IMR-90 (cell line): Measurements from ENCODE around the gene MRPS10. TPM values are rescaled to one million over a fixed set of nuclear protein-coding genes. Genes with fewer than 3 reads are reported as not detected.
"Not testable (repeated sequence)": the region's sequence is repeated elsewhere in the genome, so short reads cannot be mapped to it uniquely, and the experiment has no call there.

Source experiments
- ATAC-seq: fragments of 200-7000 bp; cut with Tn5 transposase; 2 replicates; pipeline ENCODE4 v1.9.1; 2020; ENCODE audit warnings: low read depth, mild to moderate bottlenecking, moderate library complexity
- BruUV-seq: library from RNA; stranded (reverse); fragments of 400-500 nt; replicated peaks from 2 replicates; lab custom pipeline; 2021; lab: Mats Ljungman, UMichigan
- CTCF ChIA-PET: fragments of 300-600 bp; formaldehyde crosslinking; extraction: SDS; loops from one replicate; lab custom pipeline; 2021; ENCODE audit warnings: antibody characterized with exemption; lab: Yijun Ruan, JAX
- POLR2A ChIA-PET: fragments of 300-600 bp; sonication (Branson Sonifier 250); formaldehyde crosslinking; loops from one replicate; lab custom pipeline; 2022; ENCODE audit warnings: antibody characterized with exemption; ENCODE audit not compliant: unreplicated experiment; lab: Charles Lee
- DNase-seq: peaks from one replicate; pipeline ENCODE4 v3.0.0; 2013
- H2AFZ ChIP-seq: replicated peaks from 2 replicates; pipeline ENCODE3; 2013; ENCODE audit warnings: low read length, mild to moderate bottlenecking; ENCODE audit not compliant: poor library complexity
- H2AK5ac ChIP-seq: 2 replicates; pipeline ENCODE4 v1.6.1; 2013; ENCODE audit warnings: low read depth, low read length, inconsistent platforms
- H2AK9ac ChIP-seq: replicated peaks from 2 replicates; pipeline ENCODE3; 2013; ENCODE audit warnings: mild to moderate bottlenecking, low read depth, low read length, moderate library complexity; ENCODE audit not compliant: poor library complexity
- H2BK120ac ChIP-seq: 2 replicates; pipeline ENCODE4 v1.6.1; 2013; ENCODE audit warnings: low read depth, low read length, inconsistent platforms
- H2BK15ac ChIP-seq: 3 replicates; pipeline ENCODE4 v1.6.1; 2013; ENCODE audit warnings: low read depth, low read length, inconsistent platforms
- H2BK20ac ChIP-seq: 2 replicates; pipeline ENCODE4 v1.6.1; 2013; ENCODE audit warnings: low read depth, mild to moderate bottlenecking, inconsistent platforms, low read length, moderate library complexity
- H2BK5ac ChIP-seq: 2 replicates; pipeline ENCODE4 v1.6.1; 2013; ENCODE audit warnings: mild to moderate bottlenecking, low read depth, low read length, inconsistent platforms; ENCODE audit not compliant: poor library complexity, severe bottlenecking
- H3K14ac ChIP-seq: replicated peaks from 2 replicates; pipeline ENCODE4 v1.6.1; 2013; ENCODE audit warnings: low read depth, low read length, inconsistent platforms
- H3K18ac ChIP-seq: 2 replicates; pipeline ENCODE4 v1.6.1; 2013; ENCODE audit warnings: low read depth, low read length, control low read depth
- H3K23ac ChIP-seq: 2 replicates; pipeline ENCODE4 v1.6.1; 2013; ENCODE audit warnings: low read depth, low read length, inconsistent platforms
- H3K27ac ChIP-seq: 2 replicates; pipeline ENCODE4 v1.5.1; 2013; ENCODE audit warnings: mild to moderate bottlenecking, control low read depth, low read length; ENCODE audit not compliant: insufficient read depth
- H3K27me3 ChIP-seq: 2 replicates; pipeline ENCODE4 v1.6.1; 2013; ENCODE audit warnings: low read length; ENCODE audit not compliant: control insufficient read depth, insufficient read depth
- H3K36me3 ChIP-seq: 2 replicates; pipeline ENCODE4 v1.6.1; 2013; ENCODE audit warnings: low read length, mixed read lengths; ENCODE audit not compliant: control insufficient read depth, insufficient read depth
- H3K4ac ChIP-seq: 2 replicates; pipeline ENCODE4 v1.6.1; 2013; ENCODE audit warnings: low read depth, low read length, inconsistent platforms
- H3K4me1 ChIP-seq: 2 replicates; pipeline ENCODE4 v1.6.1; 2013; ENCODE audit warnings: low read length, mixed read lengths; ENCODE audit not compliant: control insufficient read depth, insufficient read depth
- H3K4me2 ChIP-seq: 2 replicates; pipeline ENCODE4 v1.6.1; 2013; ENCODE audit warnings: low read depth, mild to moderate bottlenecking, control low read depth, low read length, moderate library complexity
- H3K4me3 ChIP-seq: 2 replicates; pipeline ENCODE4 v1.5.1; 2013; ENCODE audit warnings: low read depth, mild to moderate bottlenecking, control low read depth, low read length, moderate library complexity; ENCODE audit not compliant: insufficient read depth
- H3K56ac ChIP-seq: 2 replicates; pipeline ENCODE4 v1.6.1; 2013; ENCODE audit warnings: low read length, inconsistent platforms; ENCODE audit not compliant: insufficient read depth; ENCODE audit errors: extremely low read depth
- H3K79me1 ChIP-seq, 2 experiments: 2 replicates each; pipeline ENCODE4 v1.6.1; 2013; ENCODE audit warnings: low read length in 2 of 2, inconsistent platforms in 1 of 2, low read depth in 1 of 2
- H3K9ac ChIP-seq: 2 replicates; pipeline ENCODE4 v1.6.1; 2013; ENCODE audit warnings: low read depth, low read length, control low read depth
- H3K9me1 ChIP-seq: 2 replicates; pipeline ENCODE4 v1.6.1; 2013; ENCODE audit warnings: low read length, inconsistent platforms; ENCODE audit not compliant: insufficient read depth
- H3K9me3 ChIP-seq: 2 replicates; pipeline ENCODE4 v1.6.1; 2013; ENCODE audit warnings: low read length; ENCODE audit not compliant: control insufficient read depth, insufficient read depth
- H4K20me1 ChIP-seq: 2 replicates; pipeline ENCODE4 v1.6.1; 2013; ENCODE audit warnings: low read length, inconsistent platforms; ENCODE audit not compliant: insufficient read depth
- H4K5ac ChIP-seq: 2 replicates; pipeline ENCODE4 v1.6.1; 2013; ENCODE audit warnings: mild to moderate bottlenecking, low read depth, low read length, control low read depth
- H4K8ac ChIP-seq, 2 experiments: 2 replicates each; pipeline ENCODE4 v1.6.1; 2013; ENCODE audit warnings: low read depth in 2 of 2, low read length in 2 of 2, control low read depth in 1 of 2, inconsistent platforms in 1 of 2
- H4K91ac ChIP-seq: 2 replicates; pipeline ENCODE4 v1.6.1; 2013; ENCODE audit warnings: low read depth, low read length, inconsistent platforms; ENCODE audit not compliant: insufficient read depth
- WGBS, 2 experiments: methylation state at CpG; one replicate each; pipeline versions ENCODE4 v1.1.5 to v1.1.7; 2013; ENCODE audit warnings: missing lambda C conversion rate in 2 of 2; ENCODE audit not compliant: insufficient read length in 1 of 2; ENCODE audit errors: extremely low coverage in 2 of 2; 5-methylcytosine and 5-hydroxymethylcytosine counted together
- dilution Hi-C: fragments of 300-500 bp; cut with HindIII; formaldehyde crosslinking; loops from one replicate; pipeline ENCODE4 v1.14.3; 2018; ENCODE audit warnings: low sequenced_read_pairs; ENCODE audit not compliant: unreplicated experiment
- in situ Hi-C: fragments of 300-500 bp; cut with MboI; formaldehyde crosslinking; loops from 3 replicates; pipeline ENCODE4 v1.14.3; 2019; ENCODE audit warnings: low sequenced_read_pairs, inconsistent platforms, mixed read lengths
- intact Hi-C: fragments of 100-400 bp; cut with micrococcal nuclease; formaldehyde crosslinking; loops from 2 replicates; pipeline ENCODE4 v1.10.0; 2022
- polyA plus RNA-seq, 3 experiments: library from polyadenylated mRNA; depleted of rRNA; stranded (reverse); fragments of >200 nt; gene quantifications; 2 replicates each; pipeline ENCODE4 v1.2.3, GENCODE V29; 2012; ENCODE audit warnings: low replicate concordance in 1 of 3
- total RNA-seq: library from RNA; depleted of rRNA; stranded (reverse); fragments of >200 nt; gene quantifications from 2 replicates; pipeline ENCODE4 v1.2.3, GENCODE V29; 2012

The MRPS10 gene
- total and polyA plus RNA-seq, 2 of the 4 experiments (the other 2 are of a cell fraction), result 28.5 to 47.0 TPM

DNA sequence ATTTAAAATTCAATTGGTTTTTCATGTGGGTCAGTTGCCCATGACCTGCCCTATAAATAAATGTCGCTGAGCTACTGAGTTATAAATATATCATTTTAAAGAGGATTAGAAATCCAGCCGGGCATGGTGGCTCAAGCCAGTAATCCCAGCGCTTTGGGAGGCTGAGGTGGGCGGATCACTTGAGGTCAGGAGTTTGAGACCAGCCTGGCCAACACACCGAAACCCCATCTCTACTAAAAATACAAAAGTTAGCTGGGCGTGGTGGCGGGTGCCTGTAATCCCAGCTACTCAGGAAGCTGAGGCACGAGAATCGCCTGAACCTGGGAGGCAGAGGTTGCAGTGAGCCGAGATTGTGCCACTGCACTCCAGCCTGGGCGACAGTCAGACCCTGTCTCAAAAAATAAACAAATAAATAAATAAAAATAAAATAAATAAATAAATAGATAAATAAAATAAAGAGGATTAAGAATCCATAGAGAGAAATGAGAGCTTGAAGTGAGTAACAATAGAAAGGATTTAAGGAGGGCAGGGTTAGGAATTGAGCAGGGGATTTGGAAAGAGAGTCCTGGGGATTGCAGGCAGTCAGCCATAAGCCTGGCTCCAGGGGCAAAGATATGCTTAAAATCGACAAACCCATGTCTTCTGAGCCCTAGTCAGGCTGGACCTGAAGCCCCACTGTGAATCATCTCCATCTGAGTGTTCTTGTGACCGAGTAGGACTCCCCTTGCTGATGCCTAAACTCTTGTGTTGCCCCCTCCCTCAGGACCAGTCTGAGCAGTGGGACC, 15.3 kb downstream of the MRPS10 start:
- peaks cover 25% of the 10 kb centered on the region for H3K4me1 ChIP-seq
- H3K14ac ChIP-seq, H3K4me3 ChIP-seq, H4K5ac ChIP-seq, dilution Hi-C loops, intact Hi-C loops, POLR2A ChIA-PET, DNase-seq, H2AK9ac ChIP-seq, H3K27me3 ChIP-seq, H3K56ac ChIP-seq, H3K9ac ChIP-seq, ATAC-seq, H3K36me3 ChIP-seq, BruUV-seq, in situ Hi-C loops, H4K8ac ChIP-seq, H2BK15ac ChIP-seq, H4K20me1 ChIP-seq, H3K23ac ChIP-seq, H3K4me2 ChIP-seq, H3K9me3 ChIP-seq: not testable (repeated sequence)
- H3K9me1 ChIP-seq, result peaks cover 16% of the 10 kb centered on the region
- H2BK20ac ChIP-seq, result peak overlapping the region; percentile 43; the same call in 1 of the 2 replicates
- H3K18ac ChIP-seq, result peak overlapping the region; percentile 47; the same call in 1 of the 2 replicates
- H3K27ac ChIP-seq, result 0 out of 2 replicates have a peak overlapping the region, but pooled peaks have one; percentile 14
- peak overlapping the region; percentile 56; the same call in 1 of the 2 replicates for H2BK120ac ChIP-seq
- WGBS, 2 experiments, result 72% methylated on average over 2 of the region's 13 CpGs; no CpG with 5 or more reads in 1 of the 2 experiments
- 0 out of 2 replicates have a peak overlapping the region, but pooled peaks have one; percentile 28 for H4K91ac ChIP-seq
- peak overlapping the region; percentile 17; the same call in 1 of the 2 replicates for H3K4ac ChIP-seq
- H3K79me1 ChIP-seq, result peaks cover 0 to 22% of the 10 kb centered on the region in 2 experiments; a peak in 3 of 4 replicates
- peak overlapping the region; percentile 74 for H2AK5ac ChIP-seq
- peak overlapping the region; percentile 20 for H2BK5ac ChIP-seq
- peak overlapping the region; percentile 65 for H2AFZ ChIP-seq
- CTCF ChIA-PET, result interaction anchor here (0.6 to 2.0 kb wide), 3 partner anchors 12 to 250 kb away, joined by 3 to 5 read pairs (median 4); partner anchors contain the start of gene TRERF1
